Middle frontal gyrus (tissue), 1 donor: ENCODE measurements around the gene CHMP1B.

Source experiments
- DNase-seq: peaks from one replicate; pipeline ENCODE4 v3.0.0-alpha.2; 2015; ENCODE audit warnings: low spot score; ENCODE audit errors: extremely low spot score

CHMP1B gene, protein sequence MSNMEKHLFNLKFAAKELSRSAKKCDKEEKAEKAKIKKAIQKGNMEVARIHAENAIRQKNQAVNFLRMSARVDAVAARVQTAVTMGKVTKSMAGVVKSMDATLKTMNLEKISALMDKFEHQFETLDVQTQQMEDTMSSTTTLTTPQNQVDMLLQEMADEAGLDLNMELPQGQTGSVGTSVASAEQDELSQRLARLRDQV

DNA sequence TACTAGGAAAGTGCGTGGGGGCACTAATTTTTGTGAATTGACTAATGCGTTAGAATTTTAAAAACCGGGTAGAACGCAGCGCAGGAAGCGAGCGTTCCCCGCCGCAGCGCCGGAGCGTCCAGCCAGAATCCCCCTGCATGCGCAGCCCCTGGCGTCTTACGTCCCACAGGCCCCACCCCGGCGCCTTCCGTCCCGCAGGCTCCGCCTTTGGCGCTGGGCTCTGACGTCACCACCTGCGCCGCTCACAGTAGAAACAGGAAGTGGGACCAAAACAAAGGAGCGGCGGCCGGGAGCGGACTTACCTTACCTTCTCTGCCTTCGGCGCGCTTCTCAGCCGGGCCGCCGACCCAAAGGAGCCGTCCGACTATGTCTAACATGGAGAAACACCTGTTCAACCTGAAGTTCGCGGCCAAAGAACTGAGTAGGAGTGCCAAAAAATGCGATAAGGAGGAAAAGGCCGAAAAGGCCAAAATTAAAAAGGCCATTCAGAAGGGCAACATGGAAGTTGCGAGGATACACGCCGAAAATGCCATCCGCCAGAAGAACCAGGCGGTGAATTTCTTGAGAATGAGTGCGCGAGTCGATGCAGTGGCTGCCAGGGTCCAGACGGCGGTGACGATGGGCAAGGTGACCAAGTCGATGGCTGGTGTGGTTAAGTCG, at the start of gene CHMP1B:
TSS of gene CHMP1B (plus strand) at position 268 of the 660 bp plus-strand sequence. CDS start at position 367, 99 bp downstream.
- peak; percentile 97 for DNase-seq

DNA sequence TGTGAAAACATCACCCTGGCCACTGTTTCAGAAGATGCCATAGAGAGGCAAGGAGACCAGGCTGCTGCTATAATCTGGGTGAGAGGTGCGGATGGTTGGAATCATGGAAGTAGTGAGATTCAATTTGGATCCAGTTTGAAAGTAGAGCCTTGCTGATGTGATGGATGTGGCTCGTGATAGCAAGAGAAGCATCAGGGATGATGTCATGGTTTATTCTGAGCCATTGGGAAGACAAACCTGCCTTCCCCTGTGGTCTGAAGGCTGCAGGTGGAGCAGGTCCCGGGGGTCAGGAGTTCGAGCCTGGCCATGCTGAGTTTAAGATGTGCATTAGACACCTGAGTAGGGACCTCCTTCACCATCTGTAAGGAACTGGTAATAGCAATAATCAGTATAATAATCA, 49.6 kb upstream of the CHMP1B start:
- DNase-seq = no peak

DNA sequence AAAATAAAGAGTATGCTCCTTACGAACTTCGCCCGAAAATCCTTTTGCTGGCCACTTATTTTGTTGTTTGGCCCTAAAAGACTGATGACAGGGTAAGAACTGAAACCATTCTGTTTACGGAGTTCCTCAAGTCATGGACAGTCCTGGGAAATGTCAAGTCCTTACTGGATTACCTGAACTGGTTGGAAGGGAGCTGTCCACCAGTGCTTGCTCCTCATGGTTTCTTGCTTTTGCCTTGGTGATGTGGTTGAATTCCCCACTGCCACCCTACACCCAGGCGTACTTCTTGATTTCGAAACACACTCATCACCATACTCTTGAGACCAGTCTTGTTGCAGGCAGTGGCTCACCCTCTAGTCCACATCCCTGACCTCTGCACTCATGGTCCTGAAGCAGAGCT, 49.1 kb upstream of the CHMP1B start:
- no peak for DNase-seq

DNA sequence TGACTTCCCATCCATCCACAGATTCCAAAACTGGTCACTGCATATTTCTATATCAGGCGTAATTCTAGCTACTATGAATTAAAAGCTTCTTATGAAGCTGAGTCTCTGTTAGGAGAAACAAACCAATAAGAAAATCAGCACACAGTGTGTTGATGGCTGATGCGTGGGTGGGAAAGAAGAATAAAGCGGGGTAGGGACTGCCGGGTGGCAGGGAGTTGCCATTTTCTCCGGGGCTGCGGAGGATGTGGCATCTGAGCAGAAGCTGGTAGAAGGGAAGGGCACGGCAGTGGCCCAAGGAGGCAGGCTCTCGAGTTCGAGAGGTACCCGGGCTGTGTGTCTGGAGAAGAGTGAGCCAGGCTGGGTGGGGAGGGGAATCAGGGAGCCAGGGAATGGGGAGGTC, 48.6 kb upstream of the CHMP1B start:
- DNase-seq = no peak

DNA sequence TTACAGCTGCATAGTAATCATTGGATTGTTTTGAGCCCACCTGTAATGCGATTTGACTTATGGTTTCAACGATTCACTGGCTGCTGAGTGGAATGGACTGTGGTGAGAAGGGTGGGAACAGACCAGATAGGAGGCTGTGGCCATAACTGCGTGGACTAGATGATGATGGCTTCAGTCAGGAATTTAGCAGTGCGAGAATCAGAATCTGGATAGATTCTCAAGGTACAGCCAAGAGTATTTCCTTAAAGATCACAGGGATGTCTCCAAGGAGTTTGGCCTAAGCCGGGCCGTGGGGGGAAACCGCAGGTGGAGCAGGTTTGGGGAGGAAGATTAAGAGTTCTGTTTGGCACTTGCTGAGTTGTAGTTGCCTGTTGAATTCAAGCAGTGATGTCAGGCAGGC, 44.0 kb upstream of the CHMP1B start:
- DNase-seq = no peak

DNA sequence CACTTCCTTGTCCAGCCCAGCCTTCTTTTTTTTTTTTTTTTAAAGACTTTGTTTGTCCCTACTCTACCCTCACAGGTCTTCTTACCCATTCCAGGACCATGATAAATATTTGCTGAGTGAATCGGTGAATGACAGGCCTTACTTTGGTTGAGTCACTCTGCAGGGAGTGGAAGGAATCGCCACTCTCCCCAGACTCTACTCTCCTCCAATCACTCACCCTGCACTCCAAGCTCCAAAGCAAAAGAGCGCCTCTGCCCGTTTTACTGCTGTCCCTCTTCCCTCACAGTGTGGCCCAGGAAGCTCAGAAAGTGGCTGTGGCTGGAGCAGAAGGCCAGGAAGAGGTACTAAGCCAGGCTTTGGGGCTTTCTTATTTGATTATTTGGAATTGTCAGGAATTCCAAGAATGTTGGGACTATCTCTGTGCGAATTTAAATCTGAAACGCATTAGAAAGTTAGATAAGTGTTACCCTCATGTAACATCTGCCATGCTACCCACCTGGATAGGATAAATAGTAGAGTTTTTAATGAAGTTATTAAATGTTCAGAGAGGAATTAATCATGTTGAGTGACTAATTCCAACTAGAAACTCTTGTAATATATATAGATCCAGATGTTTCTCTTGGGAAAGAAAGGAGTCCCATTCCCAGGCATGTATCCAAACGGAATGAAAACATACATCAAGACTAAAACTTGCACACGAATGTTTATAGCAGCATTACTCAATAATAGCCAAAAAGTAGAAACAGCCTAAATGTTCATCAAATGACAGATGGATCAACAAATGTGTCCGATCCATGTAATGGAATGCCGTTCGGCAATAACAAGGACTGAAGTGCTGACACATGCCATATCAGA, 43.0 kb upstream of the CHMP1B start:
- no peak for DNase-seq

DNA sequence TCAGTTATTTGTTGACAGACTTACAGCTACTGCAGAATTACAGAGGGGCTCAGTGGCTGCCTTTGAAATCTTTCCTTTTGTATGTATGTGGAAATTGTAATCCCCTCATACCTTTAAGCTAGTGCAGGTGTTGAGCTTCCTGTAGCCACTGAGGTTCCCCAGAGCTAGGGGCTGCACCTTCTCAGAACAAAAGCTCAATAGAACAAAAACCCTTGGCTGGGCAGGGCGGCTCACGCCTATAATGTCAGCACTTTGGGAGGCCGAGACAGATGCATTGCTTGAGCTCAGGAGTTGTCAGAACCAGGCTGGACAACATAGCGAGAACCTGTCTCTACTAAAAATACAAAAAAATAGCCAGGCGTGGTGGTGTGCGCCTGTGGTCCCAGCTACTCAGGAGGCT, 41.3 kb upstream of the CHMP1B start:
- DNase-seq = no peak

DNA sequence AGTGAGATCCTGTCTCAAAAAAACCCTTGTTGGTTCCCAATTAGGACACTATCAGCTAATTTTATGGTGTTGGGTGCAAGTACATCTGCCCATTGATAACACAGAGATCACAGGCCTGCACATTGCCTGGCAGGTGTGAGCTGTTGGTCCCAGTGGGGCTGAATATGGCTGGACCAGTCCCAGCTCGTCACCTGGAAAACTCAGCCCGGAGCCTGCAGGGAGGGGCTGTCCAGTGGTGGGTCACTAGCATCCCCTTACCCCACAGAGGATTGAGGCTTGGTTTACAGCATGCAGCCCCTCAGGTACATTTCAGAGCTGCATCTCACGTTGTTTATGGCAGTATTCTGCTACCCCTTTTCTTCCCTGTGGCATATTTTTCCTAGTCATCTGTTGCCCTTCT, 40.8 kb upstream of the CHMP1B start:
- DNase-seq = no peak

DNA sequence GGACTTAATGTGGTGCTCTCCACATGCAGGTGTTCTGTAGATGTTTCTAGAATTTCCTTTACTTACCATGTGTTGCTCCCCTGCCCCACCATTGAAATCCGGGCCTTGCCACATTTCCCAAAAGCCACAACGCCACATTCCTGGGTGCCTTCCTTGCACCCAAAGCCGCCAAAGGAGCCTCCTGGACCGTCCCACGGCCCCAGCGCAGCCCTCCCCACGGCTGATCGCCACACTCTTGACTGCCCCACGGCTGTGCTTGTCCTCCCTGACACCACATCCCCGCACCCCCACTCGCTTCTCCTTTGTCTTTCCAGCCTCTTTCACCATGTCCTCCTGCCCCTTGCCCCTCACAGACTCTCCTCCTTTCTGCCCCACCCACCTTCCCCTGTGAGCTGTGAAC, 40.2 kb upstream of the CHMP1B start:
- no peak for DNase-seq

DNA sequence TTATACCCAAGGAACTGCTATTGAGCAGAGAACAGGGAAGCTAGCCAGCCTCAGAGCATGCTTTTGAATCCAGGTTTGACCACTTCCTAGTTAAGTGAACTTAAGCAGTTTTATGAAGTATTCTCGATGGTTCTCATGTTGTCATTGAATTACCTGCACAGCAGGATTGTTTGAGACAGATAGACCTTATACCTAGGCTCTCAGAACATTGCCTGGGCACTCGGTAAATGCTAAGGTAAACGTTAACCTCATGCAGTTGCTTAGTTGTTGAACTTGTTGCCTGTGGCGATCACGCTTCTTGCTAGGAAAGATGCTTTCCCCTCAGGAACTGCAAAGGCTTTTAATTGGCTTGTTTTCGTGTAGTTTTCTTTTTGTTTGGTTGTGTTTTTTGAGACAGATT, 34.0 kb upstream of the CHMP1B start:
- no peak for DNase-seq

DNA sequence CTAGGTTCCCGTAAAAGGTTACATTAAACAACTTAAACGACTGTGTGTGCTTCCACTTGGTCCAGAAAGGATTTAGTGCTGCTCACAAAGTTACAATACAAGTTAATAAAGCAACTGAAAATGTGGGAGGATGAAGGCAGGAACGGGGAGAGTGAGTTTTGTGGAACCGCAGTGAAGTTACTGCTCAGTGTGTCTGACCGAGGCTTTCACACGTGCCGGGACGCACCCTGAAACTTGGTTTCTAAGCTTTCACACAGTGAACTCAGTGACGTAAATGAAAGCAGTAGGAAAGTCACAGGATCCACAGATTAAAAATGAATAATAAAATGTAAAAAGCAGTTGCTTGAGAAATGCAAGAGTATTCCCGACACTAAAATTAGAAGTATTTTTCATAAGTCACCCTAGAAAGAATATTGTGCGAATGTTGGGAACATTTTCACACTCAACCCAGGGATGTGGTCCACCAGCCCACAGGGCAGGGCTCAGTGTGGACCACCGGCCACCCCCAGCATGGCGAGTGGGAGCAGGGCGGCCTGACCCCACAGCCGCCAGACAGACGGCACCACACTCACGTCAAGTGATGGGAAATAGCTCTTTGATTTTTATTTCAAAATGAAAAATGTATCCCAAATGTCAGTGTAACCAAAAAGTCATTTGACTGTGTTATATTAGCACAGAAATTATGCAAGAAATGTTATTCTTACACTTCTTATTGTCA, 32.6 kb upstream of the CHMP1B start:
- no peak for DNase-seq

DNA sequence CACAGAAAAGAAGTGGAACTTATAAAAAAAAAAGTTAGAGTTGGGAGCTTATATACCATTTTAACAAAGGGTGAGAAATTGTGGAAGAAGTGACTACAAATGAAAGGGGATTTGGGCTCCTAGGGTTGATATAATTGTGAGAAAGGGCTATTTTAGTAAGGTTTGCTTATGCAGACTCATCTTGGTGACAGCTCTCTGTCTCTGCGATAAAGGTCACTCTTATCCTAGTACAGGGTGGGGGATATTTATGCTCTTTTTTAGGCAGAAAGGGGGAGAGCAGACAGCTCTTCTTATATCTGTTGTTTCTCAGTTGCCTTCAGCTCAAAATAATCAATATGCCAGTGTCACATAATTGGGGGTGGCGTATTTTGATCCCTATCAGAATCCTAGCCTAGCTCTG, 31.3 kb upstream of the CHMP1B start:
- no peak for DNase-seq

DNA sequence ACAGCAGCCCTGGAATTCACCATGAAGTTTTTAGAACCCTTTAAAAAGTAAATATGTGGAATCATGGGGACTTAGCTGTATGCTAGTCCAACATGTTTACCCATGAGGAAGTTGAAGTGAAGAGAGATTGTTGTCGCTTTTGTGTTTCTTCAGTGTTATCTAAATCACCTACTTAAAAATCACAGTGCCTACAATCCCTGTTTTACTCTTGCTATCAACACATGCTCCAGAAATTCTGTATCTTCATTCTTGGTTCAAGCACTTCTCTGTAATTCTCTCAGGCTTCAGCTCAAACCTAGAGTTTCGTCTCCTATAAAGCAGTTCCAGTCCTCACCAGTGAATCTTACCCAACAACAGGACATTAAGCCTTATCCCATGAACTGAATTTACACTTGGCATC, 30.5 kb upstream of the CHMP1B start:
- no peak for DNase-seq

DNA sequence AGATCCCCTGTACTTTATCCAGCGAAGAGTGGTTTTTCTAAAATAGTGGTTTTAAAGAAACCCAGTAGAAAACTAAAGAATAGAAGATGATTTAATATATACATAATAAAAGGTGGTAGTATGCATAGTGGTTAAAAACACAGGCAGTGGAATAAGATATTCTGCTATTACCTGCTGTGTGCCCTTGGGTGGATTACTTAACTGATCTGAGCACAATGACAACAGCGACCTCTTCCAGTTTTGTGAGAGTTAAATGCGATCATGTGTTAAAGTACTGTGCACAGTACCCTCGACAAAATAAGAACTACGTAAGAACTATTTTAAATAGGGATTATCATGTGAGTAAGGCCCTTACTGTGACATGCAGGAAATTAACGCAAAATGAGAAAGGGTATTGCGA, 30.0 kb upstream of the CHMP1B start:
- DNase-seq = no peak

DNA sequence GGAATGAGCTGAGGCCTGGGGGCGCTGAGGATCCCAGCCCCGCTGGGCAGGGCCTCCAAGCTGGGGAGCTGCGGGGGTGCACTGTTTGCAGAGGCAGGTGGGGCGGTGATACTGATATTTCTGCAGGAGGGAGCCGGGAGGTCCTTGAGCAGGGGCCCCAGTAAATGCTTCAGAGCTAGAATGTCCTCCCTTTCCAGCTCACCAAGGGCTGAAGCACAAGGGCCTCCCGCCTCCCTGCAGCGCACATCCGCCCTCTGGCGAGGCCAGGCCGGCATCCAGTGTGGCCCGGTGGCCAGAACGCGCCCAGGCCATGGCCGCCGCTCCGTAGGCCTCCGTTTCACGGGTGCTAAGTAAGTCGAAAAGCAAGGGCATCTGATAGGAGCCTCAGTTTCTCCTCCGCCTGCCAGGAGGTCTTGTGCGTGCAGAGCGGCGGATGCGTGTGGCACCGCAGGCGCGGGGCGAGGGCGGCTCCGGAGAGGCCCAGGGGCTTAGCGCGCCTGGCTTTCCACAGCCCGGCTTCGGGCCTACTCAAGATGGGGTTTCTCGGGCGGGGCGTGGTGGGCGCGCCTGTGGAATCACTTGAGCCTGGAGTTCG, 29.5 kb upstream of the CHMP1B start:
- DNase-seq = no peak

DNA sequence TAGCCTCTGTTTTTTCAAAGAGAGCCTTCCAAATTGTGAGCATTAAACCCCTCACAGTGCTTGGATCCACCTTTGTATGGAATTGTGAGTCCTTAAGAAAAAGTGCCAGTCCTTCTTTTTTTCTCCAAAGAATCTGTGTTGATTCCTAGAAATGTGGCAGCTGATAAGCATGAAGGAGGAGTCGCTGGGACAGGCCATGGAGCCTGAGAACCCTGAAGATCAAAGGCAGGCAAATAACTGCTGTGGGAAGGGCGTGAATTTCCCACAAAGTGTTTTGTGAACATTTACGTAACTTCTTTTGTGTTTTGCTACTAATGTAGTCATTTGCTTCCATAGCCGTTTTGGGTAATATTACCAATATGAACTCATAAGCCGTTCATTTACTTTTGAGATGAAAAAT, 27.7 kb upstream of the CHMP1B start:
- no peak for DNase-seq

DNA sequence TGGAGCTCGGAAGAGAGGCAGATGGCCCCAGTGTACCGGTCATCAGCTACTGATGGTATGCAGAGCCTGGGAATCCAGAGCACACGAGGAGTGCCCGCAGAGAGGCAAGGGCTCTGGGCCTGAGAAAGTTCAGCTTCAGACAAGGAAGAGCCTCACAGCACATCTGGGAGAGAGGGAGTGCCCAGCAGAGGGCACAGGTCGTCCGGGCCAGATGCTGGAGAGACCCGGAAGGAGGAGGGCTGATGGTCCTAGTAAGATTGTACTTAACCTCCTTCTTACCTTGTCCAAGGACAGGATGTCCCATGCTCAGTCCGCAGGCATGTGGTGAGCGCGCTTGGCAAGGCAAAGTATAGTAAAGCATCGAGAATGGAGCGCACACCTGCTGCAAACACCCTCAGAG, 24.4 kb upstream of the CHMP1B start:
- no peak for DNase-seq

DNA sequence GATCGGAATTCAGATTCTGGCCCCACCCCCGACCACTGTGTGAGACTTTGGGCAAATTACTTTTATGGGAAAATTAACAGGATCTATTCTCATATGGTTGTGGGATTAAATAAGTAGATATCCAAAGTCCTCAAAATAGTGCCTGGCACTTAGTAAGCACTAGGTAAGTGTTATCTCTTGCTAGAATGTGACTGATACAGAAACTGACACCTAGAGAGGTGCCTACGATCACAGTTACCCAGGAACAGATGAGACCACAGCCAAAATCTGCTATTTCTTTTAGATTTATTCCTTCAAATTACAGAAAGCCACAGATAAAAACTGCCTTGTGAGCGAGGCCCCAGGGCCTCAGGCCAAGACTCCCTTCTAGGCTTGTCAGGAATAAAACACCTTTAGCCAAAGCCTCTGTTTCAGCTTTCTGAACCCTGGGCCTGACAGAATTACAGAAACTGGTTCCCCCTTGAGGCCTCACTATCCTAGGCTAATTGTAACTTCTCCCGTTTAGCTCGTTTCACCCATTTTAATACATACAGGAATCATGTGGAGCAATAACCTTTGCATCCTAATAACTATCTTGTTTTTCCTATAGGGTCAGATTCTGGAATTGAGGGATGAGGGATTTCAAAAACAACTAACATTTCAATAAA, 22.3 kb upstream of the CHMP1B start:
- no peak for DNase-seq

DNA sequence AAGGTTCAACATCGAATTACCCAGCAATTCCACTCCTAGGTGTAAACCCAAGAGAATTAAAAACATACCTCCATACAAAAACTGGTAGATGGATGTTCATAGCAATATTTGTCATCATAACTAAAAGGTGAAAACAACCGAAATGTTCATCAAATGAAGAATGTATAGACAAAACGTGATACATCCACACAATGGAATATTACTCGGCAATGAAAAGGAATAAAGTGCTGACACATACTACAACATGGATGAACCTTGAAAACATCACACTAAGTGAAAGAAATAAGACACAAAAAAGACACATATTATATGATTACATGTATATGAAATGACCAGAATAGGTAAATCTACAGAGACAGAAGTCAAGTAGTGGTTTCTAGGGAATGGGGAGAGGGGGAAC, 20.6 kb upstream of the CHMP1B start:
- no peak for DNase-seq

DNA sequence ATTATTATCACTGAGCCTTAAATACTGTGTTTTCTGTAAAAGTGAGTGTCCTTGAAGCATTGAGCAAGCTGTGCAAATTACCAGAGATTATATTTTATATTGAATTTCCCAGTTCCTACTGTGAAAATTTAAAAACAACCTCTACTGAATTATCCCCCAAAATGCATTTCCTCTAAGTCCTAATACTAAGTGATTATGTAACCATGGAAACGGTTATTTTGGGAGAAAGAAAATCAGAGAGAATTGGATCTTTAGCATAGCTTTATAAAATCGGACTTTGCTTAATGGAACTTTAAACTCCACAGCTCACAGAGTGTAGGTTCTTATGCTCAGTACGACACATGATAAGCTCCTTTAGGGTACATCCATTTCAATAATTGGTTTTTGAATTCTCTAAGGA, 19.3 kb upstream of the CHMP1B start:
- DNase-seq = no peak

DNA sequence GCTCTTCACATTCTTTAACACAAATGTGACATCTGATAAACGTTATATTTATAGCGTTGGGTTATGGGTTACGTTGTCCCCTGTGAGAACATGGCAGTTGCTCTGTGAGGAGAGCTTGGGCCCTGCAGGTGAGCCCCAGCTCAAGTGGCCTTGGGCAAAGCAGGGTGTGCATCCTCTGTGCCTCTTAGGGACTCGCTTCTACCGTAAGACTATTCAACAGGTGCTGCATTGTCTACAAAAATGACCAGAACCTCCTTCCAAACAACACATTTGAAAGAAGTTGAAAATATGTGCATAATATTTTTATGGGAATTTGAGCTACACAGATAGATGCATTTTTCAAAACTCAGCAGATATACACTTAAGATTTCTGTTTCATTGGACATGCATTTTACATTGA, 16.4 kb upstream of the CHMP1B start:
- DNase-seq = no peak
